ENCODE results near the gene CABLES2. TPM values are rescaled to one million over a fixed set of nuclear protein-coding genes. Genes with fewer than 3 reads are reported as not detected.
A peak's percentile ranks its signal among the peaks of the same experiment; 100 is the strongest.

CABLES2 gene
- total and polyA plus RNA-seq, 9 of the 15 experiments (the other 6 are each of a cell fraction or from before 2014, with no cell fraction given), result 0.46 to 4.2 (median 1.6) TPM

GRCh38 chr20:62365814-62366369, 41.2 kb downstream of the CABLES2 start (continued):
- TF ChIP-seq YY1 (IDR thresholded peaks at IDR 0.05; ENCODE audit: borderline replicate concordance in 1 of 3, control insufficient read depth in 1 of 3, extremely low read depth in 1 of 3, insufficient read depth in 3 of 3, insufficient read length in 1 of 3, insufficient replicate concordance in 2 of 3, low read depth in 1 of 3, low read length in 2 of 3) (peak in 1 of 3 experiments; percentile 14), MYC (IDR thresholded peaks at IDR 0.05; ENCODE audit: low read depth, low read length) (no peak), MYC (CRISPR knock-in tag; IDR thresholded peaks at IDR 0.05; ENCODE audit: borderline replicate concordance, low read depth) (no peak), DLX4 (CRISPR knock-in tag; IDR thresholded peaks at IDR 0.05) (no peak), FOXJ2 (tag; IDR thresholded peaks at IDR 0.05) (no peak), NONO (IDR thresholded peaks at IDR 0.05; ENCODE audit: low read depth in 2 of 2, low read length in 1 of 2) (no peak), SREBF1 (IDR thresholded peaks at IDR 0.05; ENCODE audit: borderline replicate concordance, low read depth, low read length) (no peak), SIN3A (IDR thresholded peaks at IDR 0.05; ENCODE audit: borderline replicate concordance in 2 of 2, control insufficient read depth in 1 of 2, low read depth in 2 of 2, low read length in 2 of 2) (peak; percentile 35 to 85; a peak in 2 of 4 replicates), ZBTB40 (IDR thresholded peaks at IDR 0.05) (no peak), ZBTB40 (CRISPR knock-in tag; IDR thresholded peaks at IDR 0.05) (no peak), MAZ (CRISPR knock-in tag; conservative IDR thresholded peaks at IDR 0.05 in 1 of 2, IDR thresholded peaks at IDR 0.05 in 1 of 2) (peak in 1 of 2 experiments; percentile 80; a peak in 2 of 4 replicates), ZNF280B (CRISPR knock-in tag; IDR thresholded peaks at IDR 0.05) (no peak), ETV1 (tag; conservative IDR thresholded peaks at IDR 0.05; ENCODE audit: low read depth) (0 out of 2 replicates have a peak, but pooled peaks have one; percentile 38)

Data from K562 (cell line).